MM.1S (cell line): ENCODE measurements around the gene SSBP3.
"Not testable (repeated sequence)": the region's sequence is repeated elsewhere in the genome, so short reads cannot be mapped to it uniquely, and the experiment has no call there.

Source experiments
- CTCF ChIP-seq: fragments of 300-600 bp; sonication (generic); IDR thresholded peaks from 2 replicates; pipeline ENCODE4 v1.5.1; 2016; ENCODE audit warnings: antibody characterized with exemption, low read length, mixed read lengths
- EZH2 ChIP-seq: fragments of 300-600 bp; sonication (generic); optimal IDR thresholded peaks from 2 replicates; pipeline ENCODE3; 2017; ENCODE audit warnings: low read depth, mild to moderate bottlenecking, antibody characterized with exemption, low read length, mixed read lengths
- EZH2phosphoT487 ChIP-seq: fragments of 300-600 bp; sonication (generic); IDR thresholded peaks from 2 replicates; pipeline ENCODE4 v1.6.1; 2018; ENCODE audit warnings: antibody characterized with exemption, low read length

GRCh38 chr1:54345548-54345947, 60.6 kb downstream of the SSBP3 start:
- TF ChIP-seq EZH2, CTCF, EZH2phosphoT487: not testable (repeated sequence)
